ENCODE data around the gene SLC6A17.

DNA sequence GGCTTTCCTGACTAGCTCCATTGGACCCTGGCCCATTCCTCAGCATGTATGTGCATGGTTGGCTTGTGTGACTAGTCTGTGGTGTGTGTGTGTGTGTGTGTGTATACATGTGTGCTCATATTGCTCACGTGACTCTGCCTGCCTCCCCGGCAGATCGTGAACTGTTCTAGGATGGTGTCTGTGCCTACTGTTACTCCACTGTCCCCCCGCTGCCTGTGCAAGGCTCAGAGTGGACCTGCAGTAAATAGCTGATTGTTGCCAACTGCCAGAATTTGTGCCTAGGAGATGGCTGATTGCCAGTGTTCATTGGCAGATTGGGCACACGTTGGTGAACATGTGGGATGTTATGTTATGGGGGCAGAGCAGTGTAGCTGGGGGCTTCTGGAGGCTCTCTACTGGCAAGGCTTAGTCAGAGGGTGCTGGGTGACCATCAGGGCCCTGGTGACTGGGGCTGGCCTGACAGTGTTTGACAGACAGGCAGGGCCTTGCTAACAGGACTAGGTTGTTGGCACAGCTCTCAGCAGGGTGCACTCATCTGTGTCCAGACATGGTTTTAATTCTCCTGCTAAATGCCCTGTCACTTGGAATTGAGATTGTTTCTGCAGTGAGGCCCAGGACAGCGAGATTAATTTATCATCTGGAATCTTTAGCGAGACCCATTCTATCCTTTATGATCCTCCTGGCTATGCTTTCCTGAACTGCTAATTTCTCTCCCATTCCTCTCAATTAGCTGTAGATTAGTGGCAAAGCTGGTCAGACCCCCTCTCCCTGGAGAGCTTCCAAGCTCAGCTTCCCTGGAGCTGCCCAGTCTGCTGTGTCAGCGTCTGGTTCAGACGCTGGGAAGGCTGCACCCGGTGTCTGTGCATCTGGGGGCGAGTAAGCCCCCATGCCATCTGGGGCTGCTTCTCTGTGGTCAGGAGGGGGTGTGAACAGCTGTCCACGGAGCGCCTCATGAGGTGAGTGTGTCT is 20.8 kb downstream of the SLC6A17 start:
- TF ChIP-seq, protein P1, sequence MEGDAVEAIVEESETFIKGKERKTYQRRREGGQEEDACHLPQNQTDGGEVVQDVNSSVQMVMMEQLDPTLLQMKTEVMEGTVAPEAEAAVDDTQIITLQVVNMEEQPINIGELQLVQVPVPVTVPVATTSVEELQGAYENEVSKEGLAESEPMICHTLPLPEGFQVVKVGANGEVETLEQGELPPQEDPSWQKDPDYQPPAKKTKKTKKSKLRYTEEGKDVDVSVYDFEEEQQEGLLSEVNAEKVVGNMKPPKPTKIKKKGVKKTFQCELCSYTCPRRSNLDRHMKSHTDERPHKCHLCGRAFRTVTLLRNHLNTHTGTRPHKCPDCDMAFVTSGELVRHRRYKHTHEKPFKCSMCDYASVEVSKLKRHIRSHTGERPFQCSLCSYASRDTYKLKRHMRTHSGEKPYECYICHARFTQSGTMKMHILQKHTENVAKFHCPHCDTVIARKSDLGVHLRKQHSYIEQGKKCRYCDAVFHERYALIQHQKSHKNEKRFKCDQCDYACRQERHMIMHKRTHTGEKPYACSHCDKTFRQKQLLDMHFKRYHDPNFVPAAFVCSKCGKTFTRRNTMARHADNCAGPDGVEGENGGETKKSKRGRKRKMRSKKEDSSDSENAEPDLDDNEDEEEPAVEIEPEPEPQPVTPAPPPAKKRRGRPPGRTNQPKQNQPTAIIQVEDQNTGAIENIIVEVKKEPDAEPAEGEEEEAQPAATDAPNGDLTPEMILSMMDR (conservative IDR thresholded peaks at IDR 0.05 in 1 of 2, IDR thresholded peaks at IDR 0.05 in 1 of 2; ENCODE audit: extremely low read depth in 1 of 2, insufficient read depth in 1 of 2, low read depth in 1 of 2, low read length in 2 of 2), result no peak
- no peak for TF ChIP-seq EZH2 (IDR thresholded peaks at IDR 0.05; ENCODE audit: borderline replicate concordance, low read length)
